GM12875 (cell line): ENCODE data around the gene ZNF407.

Source experiments
- H3K4me3 ChIP-seq: one replicate; pipeline ENCODE4 v1.5.1; 2011; ENCODE audit warnings: low read depth, low read length, control low read depth
- CTCF ChIP-seq: IDR thresholded peaks from 2 replicates; pipeline ENCODE4 v1.5.1; 2011; ENCODE audit warnings: low read depth, mild to moderate bottlenecking, control low read depth, inconsistent platforms, low read length, moderate library complexity, borderline replicate concordance; ENCODE audit not compliant: insufficient read depth

Gene ZNF407

DNA sequence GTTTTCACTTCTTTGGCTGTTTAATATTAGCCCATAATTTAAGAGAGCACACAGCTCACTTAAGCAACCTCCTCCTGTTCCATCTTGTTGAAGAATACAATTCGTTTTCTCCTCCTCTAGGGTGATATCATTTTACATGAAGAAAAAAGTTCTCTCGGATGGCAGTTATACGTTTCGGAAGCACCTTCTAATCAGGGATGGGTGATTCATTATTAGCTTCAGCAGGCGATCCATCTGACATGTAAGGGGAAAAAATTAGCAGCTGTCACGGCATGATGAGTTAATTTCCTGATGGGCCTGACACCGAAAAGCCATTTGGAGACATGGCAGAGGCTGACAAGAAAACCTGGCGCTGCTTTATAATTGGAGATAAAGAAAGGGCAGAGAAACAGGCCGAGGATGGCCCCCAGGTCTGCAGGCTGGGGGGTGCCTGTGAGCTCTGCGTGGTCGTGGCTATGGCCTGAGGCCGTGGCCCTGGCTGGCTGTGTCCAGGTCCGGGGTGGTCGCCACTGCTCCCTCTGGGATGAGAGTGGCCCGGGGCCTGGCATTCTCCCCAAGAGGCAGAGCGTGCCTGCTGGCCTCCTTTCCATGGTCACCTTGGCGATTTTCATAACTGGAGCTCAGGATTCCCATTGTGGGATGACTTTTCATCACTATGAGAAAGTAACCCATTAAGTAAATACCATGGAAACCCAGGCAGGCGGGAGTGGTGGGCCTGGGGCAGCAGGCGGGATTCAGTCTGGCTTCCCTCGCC, 471.2 kb downstream of the ZNF407 start:
- no peak for TF ChIP-seq CTCF
- H3K4me3 ChIP-seq, result no peak overlapping the region

DNA sequence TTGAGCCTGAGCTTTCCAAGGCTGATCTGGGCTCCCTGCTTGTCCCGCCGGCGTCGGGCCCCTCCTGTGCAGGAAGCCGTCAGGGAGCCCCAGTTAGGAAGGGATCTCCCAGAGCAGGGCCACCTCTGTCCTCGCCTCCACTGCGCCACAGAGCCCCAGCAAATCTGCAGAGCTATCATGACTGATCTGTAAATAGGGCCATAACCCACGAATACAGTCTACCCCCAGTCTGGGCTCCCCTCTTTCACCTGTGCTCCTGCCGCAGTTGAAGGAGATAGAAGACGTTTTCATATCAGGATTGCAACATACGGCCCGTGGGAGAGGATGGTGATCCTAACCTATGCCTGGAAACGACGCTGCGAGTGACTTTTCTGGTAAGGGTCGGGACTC, 472.6 kb downstream of the ZNF407 start:
- H3K4me3 ChIP-seq, result no peak overlapping the region
- no peak for TF ChIP-seq CTCF

- no peak overlapping the region for H3K4me3 ChIP-seq
- no peak for TF ChIP-seq CTCF
Observed at GRCh38 chr18:75070625-75071483, 473.2 kb downstream of the ZNF407 start.

- TF ChIP-seq CTCF, result no peak
- no peak overlapping the region for H3K4me3 ChIP-seq
Observed at GRCh38 chr18:75071484-75071785, 473.8 kb downstream of the ZNF407 start.

DNA sequence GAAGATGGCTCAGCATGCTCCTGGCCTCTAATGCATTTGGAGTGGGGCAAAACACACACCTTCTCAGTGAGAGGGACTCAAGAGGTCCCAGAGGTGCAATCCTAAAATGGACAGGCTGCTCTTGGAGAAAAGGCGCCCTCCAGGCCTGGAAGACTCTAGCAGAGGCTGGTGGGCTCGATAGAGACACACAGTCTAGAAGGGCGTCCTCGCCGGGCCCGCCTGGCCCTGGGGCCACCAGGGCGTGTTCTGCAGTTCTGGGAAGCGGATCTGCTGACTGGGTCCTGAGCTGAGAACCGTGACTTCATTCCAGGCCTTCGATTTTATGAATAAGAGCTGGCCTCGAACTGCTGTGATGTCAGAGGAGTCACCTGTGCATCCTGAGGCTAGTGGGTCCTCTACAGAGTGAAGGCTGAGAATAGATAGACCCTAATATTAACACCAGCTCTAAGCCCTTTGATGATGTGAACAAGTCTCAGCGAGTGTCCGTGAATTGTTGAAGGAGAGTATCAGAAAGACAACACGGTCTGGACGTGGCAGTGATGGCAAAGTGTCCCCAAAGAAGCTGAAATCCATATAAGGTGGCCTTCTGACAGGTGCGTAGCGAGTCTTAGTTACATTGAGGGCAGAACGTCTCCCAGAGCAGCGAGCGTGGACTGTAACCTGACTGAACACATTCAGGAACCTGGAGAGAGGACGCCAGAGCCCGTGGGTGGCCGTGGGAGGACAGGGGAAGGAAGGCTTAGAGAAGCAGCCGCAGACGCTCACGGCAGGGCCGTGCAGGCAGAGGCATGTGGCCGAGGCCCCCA, 474.4 kb downstream of the ZNF407 start:
- H3K4me3 ChIP-seq, result no peak overlapping the region
- TF ChIP-seq CTCF, result no peak

GRCh38 chr18:75072672-75073371, 475.2 kb downstream of the ZNF407 start:
- no peak for TF ChIP-seq CTCF

More at GRCh38 chr18:75072672-75073371, 475.2 kb downstream of the ZNF407 start:
- H3K4me3 ChIP-seq, result no peak overlapping the region
